Immature natural killer cell (primary cell): ENCODE results near the gene KRT25. TPM values are rescaled to one million over a fixed set of nuclear protein-coding genes. Genes with fewer than 3 reads are reported as not detected.

ENCODE experiments used
- DNase-seq, 3 donors: peaks; one replicate each; pipeline ENCODE4 v3.0.0; 2022; ENCODE audit warnings: mixed read lengths in 1 of 3
- H3K27ac Mint-ChIP-seq, 6 donors: one replicate each; pipeline ENCODE4 v1.8.0; 2020; ENCODE audit warnings: mixed read lengths in 6 of 6, mild to moderate bottlenecking in 5 of 6, inconsistent platforms in 4 of 6, moderate library complexity in 3 of 6
- H3K27me3 Mint-ChIP-seq, 3 donors: one replicate each; pipeline ENCODE4 v1.8.0; 2020 to 2021; ENCODE audit warnings: low read depth in 3 of 3, mild to moderate bottlenecking in 3 of 3, mixed read lengths in 3 of 3, moderate library complexity in 3 of 3, inconsistent platforms in 1 of 3
- H3K36me3 Mint-ChIP-seq, 3 donors: one replicate each; pipeline ENCODE4 v1.8.0; 2020; ENCODE audit warnings: mixed read lengths in 3 of 3, inconsistent platforms in 2 of 3, mild to moderate bottlenecking in 2 of 3
- H3K4me1 Mint-ChIP-seq, 2 donors: one replicate each; pipeline ENCODE4 v1.8.0; 2020; ENCODE audit warnings: inconsistent platforms in 2 of 2, mild to moderate bottlenecking in 2 of 2, mixed read lengths in 2 of 2, moderate library complexity in 1 of 2
- H3K4me3 Mint-ChIP-seq, 5 donors: one replicate each; pipeline ENCODE4 v1.8.0; 2020; ENCODE audit warnings: mild to moderate bottlenecking in 5 of 5, mixed read lengths in 5 of 5, inconsistent platforms in 3 of 5, moderate library complexity in 3 of 5
- H3K9me3 Mint-ChIP-seq, 6 donors: one replicate each; pipeline ENCODE4 v1.8.0; 2020; ENCODE audit warnings: mild to moderate bottlenecking in 6 of 6, mixed read lengths in 6 of 6, inconsistent platforms in 4 of 6, moderate library complexity in 3 of 6
- polyA plus RNA-seq, 3 donors: library from polyadenylated mRNA; unstranded; fragments of 300-500 nt; fragmentation: Illumina TruSeq; gene quantifications; one replicate each; pipeline ENCODE4 v1.2.3, GENCODE V29; 2021

The KRT25 gene, protein sequence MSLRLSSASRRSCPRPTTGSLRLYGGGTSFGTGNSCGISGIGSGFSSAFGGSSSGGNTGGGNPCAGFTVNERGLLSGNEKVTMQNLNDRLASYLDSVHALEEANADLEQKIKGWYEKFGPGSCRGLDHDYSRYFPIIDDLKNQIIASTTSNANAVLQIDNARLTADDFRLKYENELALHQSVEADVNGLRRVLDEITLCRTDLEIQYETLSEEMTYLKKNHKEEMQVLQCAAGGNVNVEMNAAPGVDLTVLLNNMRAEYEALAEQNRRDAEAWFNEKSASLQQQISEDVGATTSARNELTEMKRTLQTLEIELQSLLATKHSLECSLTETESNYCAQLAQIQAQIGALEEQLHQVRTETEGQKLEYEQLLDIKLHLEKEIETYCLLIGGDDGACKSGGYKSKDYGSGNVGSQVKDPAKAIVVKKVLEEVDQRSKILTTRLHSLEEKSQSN
- polyA plus RNA-seq = not detected

DNA sequence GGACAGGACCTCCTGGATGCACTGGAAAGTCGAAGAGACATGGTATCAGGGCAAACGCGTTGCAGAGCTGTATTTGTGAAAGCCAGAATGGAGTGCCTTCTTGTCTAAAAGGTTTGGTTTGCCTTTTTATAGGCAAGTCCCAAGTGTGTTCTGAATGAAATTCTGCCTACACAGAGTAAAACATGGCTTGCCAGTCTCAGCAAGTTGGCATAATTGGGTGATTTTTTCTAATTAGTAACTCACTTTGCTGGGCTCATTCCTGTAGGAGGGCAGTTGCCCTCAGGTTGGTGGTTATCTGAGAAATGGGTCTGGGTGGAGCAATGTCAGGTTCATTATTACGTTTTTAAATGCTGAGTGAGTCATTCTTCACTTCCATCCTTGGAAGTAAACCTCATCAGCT lies at the start of gene KRT25:
Gene KRT25, minus strand, starts transcription at position 101 of the 400 bp plus-strand sequence. Its CDS starts 60 bp downstream, at position 41.
- Mint-ChIP-seq H3K36me3 (peaks cover 0 to 5% (median 3%) of the 10 kb centered on the region in 3 donors), H3K9me3 (peaks cover 15 to 27% (median 24%) of the 10 kb centered on the region in 6 donors), H3K27me3 (peaks cover 2 to 16% (median 5%) of the 10 kb centered on the region in 3 donors), H3K4me1 (no peaks in the 10 kb centered on the region), H3K27ac (no peak within 1 kb of the TSS), H3K4me3 (no peak within 1 kb of the TSS)
- no peak for DNase-seq

DNA sequence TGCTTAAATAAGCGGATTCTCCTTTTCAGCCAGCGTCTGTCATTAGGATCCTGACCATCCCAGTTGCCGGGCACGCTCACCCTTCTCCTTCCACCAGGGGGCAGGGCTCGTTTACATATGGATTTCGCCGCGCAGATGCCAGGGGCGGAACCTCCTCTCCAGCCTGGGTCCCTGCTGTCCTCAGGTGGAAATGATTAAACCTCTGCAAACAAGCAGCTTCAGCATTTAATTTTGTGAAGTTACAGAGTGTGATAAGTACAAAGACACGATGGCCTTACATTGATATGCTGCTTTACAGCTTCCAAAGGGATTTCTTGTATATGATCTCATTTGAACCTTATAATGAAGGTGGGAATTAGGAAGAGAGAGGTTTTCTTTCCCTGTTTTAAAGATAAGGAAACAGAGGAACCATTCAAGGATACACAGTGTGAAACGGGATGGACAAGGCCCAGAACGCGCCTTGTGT lies 48.5 kb upstream of the KRT25 start:
- H3K27me3 Mint-ChIP-seq = peaks cover 10 to 29% (median 20%) of the 10 kb centered on the region in 3 donors

DNA sequence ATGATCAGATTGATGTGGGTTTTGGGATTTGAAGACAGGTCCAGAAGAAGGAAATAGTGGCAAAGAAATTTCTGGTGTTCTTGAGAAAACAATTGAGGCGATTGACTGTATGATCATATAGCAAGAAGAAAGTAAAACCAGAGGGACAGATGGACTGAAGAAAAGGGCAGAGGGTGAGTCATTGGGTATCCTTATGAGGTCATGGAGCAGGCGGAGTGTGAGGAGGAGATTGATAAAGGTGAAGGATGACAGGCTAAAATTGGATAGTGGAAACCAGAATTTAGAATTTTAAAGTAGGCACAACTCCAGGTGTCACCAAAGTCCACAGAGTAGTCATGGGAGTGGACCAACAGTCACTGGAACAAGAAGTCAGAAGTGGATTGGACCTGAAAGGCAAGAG lies 46.0 kb upstream of the KRT25 start:
- H3K4me3 Mint-ChIP-seq = no peak overlapping the region
- H3K36me3 Mint-ChIP-seq = no peaks in the 10 kb centered on the region
- H3K27me3 Mint-ChIP-seq = peaks cover 8 to 15% (median 12%) of the 10 kb centered on the region in 3 donors
- peaks cover 0 to 2% of the 10 kb centered on the region in 2 donors for H3K4me1 Mint-ChIP-seq
- no peak for DNase-seq
- no peak overlapping the region for H3K27ac Mint-ChIP-seq
- H3K9me3 Mint-ChIP-seq = no peaks in the 10 kb centered on the region

More for the DNA sequence above, 48.5 kb upstream of the KRT25 start:
- Mint-ChIP-seq H3K4me3 (no peak overlapping the region), H3K27ac (no peak overlapping the region), H3K4me1 (peaks cover 0 to 2% of the 10 kb centered on the region in 2 donors), H3K36me3 (no peaks in the 10 kb centered on the region), H3K9me3 (no peaks in the 10 kb centered on the region)
- peak; percentile 48 to 53 (median 49) for DNase-seq

DNA sequence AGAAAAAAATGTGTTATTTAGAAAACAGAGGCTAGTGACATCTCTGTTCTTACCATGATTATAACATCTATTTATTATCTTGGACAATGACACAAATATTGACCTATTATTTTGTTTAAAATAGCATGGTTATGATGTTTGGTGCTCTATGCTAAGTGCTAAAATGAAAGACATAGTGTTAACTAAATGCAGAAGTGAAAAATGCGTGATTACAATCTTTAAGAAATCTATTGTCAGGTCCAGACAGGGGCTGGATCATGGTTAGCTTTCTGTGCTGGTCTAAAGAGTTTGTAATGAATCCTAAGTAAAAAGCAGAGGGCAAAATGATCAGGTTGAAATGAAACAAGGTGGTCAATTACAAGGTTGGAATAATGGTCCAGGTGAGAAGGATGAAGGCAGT lies 45.2 kb upstream of the KRT25 start:
- Mint-ChIP-seq H3K4me1 (peaks cover 0 to 2% of the 10 kb centered on the region in 2 donors), H3K36me3 (no peaks in the 10 kb centered on the region), H3K9me3 (no peaks in the 10 kb centered on the region), H3K4me3 (no peak overlapping the region), H3K27me3 (peaks cover 6 to 15% (median 12%) of the 10 kb centered on the region in 3 donors), H3K27ac (no peak overlapping the region)
- DNase-seq = no peak

DNA sequence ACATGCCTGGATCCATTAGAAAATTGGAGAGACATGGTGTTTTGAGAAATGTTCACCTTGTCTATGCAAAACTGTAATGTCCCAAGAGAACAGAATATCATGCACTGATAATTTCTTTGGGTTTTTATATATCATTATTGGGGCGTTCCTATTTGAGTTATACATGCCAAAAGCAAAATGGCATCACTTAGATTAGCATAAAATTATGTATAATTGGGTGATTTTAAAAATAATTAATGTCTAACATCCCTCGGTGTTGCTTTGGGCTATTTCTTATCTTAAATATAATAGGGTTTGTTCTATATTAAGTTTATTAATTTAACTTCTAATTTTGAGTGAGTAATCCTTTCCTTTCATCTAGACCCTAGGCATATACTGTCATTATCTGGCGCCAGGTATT lies 44.7 kb upstream of the KRT25 start, which contains the start of gene KRT28:
Gene KRT28, minus strand, starts transcription at position 101 of the 400 bp plus-strand sequence. Its CDS starts 66 bp downstream, at position 35.
- Mint-ChIP-seq H3K4me3 (no peak within 1 kb of the TSS), H3K36me3 (no peaks in the 10 kb centered on the region), H3K27me3 (peaks cover 8 to 17% (median 8%) of the 10 kb centered on the region in 3 donors), H3K4me1 (peaks cover 0 to 2% of the 10 kb centered on the region in 2 donors), H3K9me3 (no peaks in the 10 kb centered on the region), H3K27ac (no peak within 1 kb of the TSS)
- no peak for DNase-seq

DNA sequence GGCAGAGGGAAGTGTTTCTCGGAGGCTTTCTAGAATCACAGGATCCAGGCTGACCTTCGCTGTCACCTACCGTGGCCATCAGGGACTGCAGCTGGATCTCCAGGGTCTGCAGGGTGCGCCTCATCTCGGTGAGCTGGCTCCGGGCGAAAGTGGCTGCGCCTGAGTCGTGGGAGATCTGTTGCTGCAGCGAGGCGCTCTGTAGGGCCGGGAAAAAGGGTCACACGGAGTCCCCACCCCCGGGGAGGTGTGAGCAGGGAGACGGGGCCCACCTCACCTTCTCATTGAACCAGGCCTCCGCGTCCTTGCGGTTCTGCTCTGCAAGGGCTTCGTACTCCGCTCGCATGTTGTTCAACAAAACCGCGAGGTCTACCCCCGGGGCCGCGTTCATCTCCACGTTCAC lies 41.7 kb upstream of the KRT25 start:
- Mint-ChIP-seq H3K27me3 (peaks cover 11 to 18% (median 14%) of the 10 kb centered on the region in 3 donors), H3K4me1 (no peaks in the 10 kb centered on the region), H3K36me3 (no peaks in the 10 kb centered on the region), H3K9me3 (no peaks in the 10 kb centered on the region), H3K27ac (no peak overlapping the region), H3K4me3 (no peak overlapping the region)
- DNase-seq = no peak

DNA sequence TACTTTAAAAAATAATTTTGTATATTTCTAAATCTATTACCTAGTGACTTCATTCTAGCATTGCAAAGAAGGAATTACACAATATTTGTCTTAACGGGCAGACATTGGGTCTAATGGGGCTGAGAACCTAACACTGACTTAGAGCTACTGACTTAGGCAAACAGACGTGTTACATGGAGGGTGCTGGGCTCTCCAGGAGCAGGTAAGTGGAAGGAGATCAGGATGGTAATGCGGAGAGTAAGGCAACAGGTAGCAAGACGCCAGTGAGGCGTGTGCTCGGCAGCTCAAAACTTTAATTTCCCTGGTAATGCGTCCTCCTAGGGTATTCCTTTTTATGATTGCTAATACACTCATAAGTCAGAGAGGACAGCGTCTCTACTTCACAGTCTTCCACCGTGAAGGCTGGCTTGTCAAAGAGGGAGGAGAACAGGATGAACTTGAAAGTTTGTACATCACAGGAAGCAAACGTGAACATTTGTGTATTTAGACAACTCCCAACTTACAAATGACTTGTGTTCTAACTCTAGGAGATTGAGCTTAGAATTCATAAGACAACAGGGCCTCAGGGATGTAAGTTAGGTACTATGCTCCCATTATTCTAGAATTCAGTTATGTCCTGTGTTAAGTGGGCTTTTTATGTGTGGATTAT lies 40.0 kb upstream of the KRT25 start:
- Mint-ChIP-seq H3K4me3 (no peak overlapping the region), H3K27me3 (peaks cover 14 to 18% (median 16%) of the 10 kb centered on the region in 3 donors), H3K27ac (no peak overlapping the region), H3K4me1 (no peaks in the 10 kb centered on the region), H3K36me3 (no peaks in the 10 kb centered on the region), H3K9me3 (no peaks in the 10 kb centered on the region)
- DNase-seq = no peak

DNA sequence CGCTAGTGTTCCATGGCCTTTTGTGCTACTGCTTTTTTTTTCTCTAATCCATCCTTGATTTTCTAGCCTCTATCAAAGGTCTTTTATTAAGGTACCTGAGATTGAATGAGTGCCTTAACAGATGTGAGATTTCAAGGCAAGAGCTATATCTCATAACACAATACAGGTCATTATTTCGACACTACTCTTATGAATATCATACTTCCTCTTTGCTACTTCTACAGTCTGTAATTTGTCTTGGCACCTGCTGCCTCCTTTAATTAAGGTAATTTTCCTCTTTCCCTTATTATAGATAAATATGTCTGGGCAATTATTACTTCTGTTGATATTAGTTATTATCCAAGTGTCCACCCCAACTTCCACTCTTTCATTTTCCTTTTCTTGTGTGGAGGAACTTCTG lies 39.3 kb upstream of the KRT25 start:
- Mint-ChIP-seq H3K9me3 (no peaks in the 10 kb centered on the region), H3K27me3 (peaks cover 12 to 16% (median 16%) of the 10 kb centered on the region in 3 donors), H3K27ac (no peak overlapping the region), H3K36me3 (no peaks in the 10 kb centered on the region), H3K4me3 (no peak overlapping the region), H3K4me1 (no peaks in the 10 kb centered on the region)
- DNase-seq = no peak

DNA sequence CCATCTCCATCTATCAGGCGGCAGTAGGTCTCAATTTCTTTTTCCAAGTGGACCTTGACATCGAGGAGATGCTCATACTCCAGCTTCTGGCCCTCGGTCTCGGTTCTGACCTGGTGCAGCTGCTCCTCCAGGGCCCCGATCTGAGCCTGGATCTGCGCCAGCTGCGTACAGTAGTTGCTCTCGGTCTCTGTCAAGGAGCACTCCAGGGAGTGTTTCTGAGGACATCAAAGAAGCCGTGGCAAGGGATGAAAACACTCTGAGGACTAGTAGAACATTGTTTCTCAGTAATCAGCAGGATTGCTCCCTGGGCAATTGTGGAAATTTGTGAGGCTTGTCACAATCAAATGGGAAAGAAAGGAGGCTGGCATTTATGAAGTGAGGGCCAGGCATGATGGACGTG lies 38.7 kb upstream of the KRT25 start:
- Mint-ChIP-seq H3K27me3 (peaks cover 10 to 16% (median 12%) of the 10 kb centered on the region in 3 donors), H3K4me1 (no peaks in the 10 kb centered on the region), H3K27ac (no peak overlapping the region), H3K4me3 (no peak overlapping the region), H3K9me3 (no peaks in the 10 kb centered on the region), H3K36me3 (no peaks in the 10 kb centered on the region)
- no peak for DNase-seq

DNA sequence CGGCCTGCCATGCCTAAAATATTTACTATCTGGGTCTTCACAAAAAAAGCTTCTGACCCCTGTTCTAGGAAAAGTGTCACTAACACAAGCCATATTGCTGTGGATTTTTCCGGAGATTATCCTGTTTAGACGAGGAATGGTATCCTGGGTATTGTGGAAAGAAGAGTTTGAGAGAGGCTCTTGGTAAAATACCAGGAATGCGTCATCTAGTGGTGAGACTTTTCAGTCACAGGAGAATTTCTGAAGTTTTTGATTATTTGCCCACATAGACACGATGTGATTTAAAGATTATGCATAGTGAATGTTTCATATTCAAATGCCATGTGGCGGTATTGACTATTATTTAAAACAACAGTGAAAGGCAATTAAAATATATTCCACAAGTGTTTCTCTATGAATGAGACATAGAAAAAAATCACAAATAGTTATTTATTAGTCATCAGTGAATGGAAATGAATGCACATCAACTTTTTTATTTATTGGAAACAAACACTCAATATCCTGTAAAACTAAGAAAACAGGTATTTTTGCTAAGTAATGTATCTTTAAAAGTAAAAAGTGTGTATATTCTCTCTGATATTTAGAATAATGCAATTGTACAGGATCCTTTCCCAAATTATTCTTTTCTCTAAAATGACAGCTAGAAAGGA lies 36.8 kb upstream of the KRT25 start:
- DNase-seq = no peak
- Mint-ChIP-seq H3K4me1 (no peaks in the 10 kb centered on the region), H3K36me3 (no peaks in the 10 kb centered on the region), H3K27ac (no peak overlapping the region), H3K27me3 (peaks cover 12 to 19% (median 15%) of the 10 kb centered on the region in 3 donors), H3K4me3 (no peak overlapping the region), H3K9me3 (no peaks in the 10 kb centered on the region)

DNA sequence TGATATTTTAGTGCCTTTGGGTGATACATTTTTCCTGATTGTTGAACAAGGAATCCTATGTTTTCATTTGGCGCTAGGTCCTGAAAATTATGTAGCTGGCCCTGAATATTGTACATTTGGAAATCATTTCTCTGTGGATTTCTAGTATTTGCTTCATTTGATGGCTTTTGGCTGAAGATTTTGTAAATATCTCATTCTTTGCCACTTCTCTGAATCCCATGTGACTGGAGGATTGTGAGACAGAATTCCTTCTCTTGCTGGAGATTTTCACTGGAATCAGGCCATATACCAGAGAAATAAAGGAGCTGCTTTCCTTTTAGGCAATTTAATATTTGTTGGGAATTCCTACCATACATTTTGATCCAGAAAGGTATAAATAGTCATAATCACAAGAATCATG lies 36.0 kb upstream of the KRT25 start:
- peaks cover 10 to 15% (median 14%) of the 10 kb centered on the region in 3 donors for H3K27me3 Mint-ChIP-seq
- H3K9me3 Mint-ChIP-seq = no peaks in the 10 kb centered on the region
- H3K36me3 Mint-ChIP-seq = no peaks in the 10 kb centered on the region
- H3K4me3 Mint-ChIP-seq = no peak overlapping the region
- H3K4me1 Mint-ChIP-seq = no peaks in the 10 kb centered on the region
- DNase-seq = no peak
- H3K27ac Mint-ChIP-seq = no peak overlapping the region

DNA sequence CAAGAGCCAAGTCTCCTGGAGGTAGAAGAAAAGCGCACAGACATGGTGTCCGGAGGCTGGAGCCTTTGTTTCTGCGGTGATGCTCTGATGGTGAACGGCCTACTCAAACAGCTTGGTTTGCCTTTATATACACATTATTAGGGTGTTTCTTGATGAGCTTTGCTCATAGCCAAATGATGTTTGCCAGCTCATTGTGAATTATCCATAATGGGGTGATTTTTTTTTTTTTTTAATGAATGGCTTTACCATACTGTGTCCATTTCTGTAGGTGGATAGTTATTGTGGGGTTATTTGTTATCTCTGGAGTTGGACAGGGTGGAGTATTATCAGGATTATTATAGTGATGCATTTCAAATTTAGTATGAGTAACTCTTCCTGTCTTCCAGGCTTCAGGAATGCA lies 27.3 kb upstream of the KRT25 start, which contains the start of gene KRT27:
Gene KRT27, minus strand, starts transcription at position 101 of the 400 bp plus-strand sequence. Its CDS starts 57 bp downstream, at position 44.
- H3K4me1 Mint-ChIP-seq = no peaks in the 10 kb centered on the region
- peaks cover 0 to 31% (median 9%) of the 10 kb centered on the region in 3 donors for H3K27me3 Mint-ChIP-seq
- no peaks in the 10 kb centered on the region for H3K9me3 Mint-ChIP-seq
- no peak within 1 kb of the TSS for H3K4me3 Mint-ChIP-seq
- no peak for DNase-seq
- H3K27ac Mint-ChIP-seq = no peak within 1 kb of the TSS
- no peaks in the 10 kb centered on the region for H3K36me3 Mint-ChIP-seq

DNA sequence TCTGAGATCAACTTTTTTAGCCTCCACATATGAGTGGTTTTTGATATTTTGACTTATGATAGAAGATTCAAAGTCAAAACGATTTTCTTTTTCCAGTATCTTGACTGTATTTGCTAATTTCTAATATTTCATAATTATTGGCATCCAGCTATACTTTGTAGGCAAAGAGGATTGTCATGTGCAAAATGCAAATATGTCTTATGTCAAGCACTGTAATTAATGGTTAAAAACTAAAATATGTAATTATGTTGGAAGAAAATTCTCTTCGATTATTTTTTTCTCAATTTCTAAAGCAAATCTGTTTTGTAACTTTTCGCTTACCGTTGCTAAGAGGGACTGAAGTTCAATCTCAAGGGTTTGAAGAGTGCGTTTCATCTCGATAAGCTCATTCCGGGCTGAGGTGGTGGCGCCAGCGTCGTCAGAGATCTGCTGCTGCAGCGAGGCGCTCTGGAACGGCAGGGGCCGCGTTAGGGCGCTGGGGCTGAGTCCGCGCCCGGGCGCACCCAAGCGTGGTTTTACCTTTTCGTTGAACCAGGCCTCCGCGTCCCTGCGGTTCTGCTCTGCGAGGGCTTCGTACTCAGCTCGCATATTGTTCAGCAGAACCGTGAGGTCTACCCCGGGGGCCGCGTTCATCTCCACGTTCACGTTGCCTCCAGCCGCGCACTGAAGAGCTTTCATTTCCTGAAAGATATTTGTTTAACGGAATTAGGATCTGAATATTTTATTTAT lies 24.2 kb upstream of the KRT25 start:
- no peak overlapping the region for H3K4me3 Mint-ChIP-seq
- H3K27me3 Mint-ChIP-seq = peaks cover 5 to 34% (median 10%) of the 10 kb centered on the region in 3 donors
- H3K9me3 Mint-ChIP-seq = no peaks in the 10 kb centered on the region
- H3K4me1 Mint-ChIP-seq = no peaks in the 10 kb centered on the region
- DNase-seq = no peak
- H3K27ac Mint-ChIP-seq = no peak overlapping the region
- H3K36me3 Mint-ChIP-seq = no peaks in the 10 kb centered on the region
